Stimulated activated CD8-positive, alpha-beta memory T cell treated with anti-CD3 and anti-CD28 coated beads, Interleukin-4, amount 100 ng/mL, for 4 hours (primary cell): ENCODE data around the gene YIF1A.
"Not testable (repeated sequence)": the region's sequence is repeated elsewhere in the genome, so short reads cannot be mapped to it uniquely, and the experiment has no call there.

Experiments used
- DNase-seq, 2 donors: peaks; one replicate each; pipeline ENCODE4 v3.0.0-alpha.2; 2020; ENCODE audit warnings: low read depth in 2 of 2, low spot score in 1 of 2

Gene YIF1A

DNA sequence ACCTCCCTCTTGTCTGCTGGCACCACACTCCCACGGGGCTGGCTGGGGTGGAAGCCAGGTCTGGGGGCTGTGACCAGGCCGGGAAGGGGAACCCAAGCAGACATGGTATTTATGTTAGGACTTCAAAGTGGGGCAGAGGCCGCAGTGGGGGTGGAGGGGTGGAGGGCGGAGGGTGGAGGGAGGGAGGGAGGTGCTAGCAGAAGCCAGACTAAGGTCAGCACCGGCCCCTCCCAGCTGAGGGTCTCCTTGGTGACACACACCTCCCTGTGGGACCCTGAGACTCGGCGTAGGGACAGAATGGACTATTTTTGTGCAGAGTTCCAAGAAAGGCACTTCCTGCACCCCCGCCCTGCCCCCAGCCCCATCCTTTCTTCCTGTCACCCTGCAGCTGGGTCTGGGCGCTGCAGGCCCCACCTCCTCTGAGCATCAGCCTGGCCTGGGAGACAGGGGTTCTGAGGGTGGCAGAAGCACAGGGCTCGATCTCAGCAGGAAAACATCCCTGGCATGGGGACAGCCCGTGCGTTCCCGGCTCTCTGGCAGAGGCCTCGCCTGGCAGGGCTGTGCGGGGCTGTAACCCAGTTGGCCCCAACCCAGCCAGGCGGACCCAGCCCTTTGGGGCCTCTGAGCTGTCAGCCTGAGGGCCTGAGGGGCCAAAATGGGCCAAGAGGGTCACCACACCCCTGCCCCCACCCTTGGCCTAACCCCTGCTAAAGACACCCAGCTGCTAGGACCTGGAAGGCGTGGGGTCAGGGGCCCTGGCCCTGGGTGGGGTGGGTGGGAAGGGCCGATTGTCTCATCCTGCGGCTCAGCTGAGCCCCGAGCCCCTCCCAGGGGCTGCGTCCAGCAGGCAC is 37.5 kb upstream of the YIF1A start:
- no peak for DNase-seq

- DNase-seq, result no peak
Measured at GRCh38 chr11:66325263-66325671, 36.3 kb upstream of the YIF1A start.

DNA sequence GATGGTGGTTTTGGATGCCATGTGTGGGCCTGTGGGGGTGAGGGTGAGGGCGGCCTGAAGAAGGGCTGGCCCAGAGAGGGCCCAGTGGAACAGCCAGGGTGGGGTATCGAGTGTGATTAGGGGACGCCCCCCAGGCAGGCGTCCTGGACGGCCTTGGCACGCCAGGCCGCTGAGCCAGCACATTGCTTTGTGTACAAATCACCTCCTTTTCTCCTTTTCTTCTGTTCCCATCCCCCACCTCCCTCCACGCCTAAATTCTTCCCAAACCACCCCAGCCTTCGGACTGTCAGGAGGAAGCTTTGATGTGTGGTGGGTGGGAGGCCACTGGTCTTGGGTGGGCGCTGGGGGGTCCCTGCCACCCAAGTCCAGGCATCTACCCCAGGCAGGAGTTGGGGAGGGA is 35.7 kb upstream of the YIF1A start:
- DNase-seq, result no peak

GRCh38 chr11:66323684-66324083 is 34.7 kb upstream of the YIF1A start:
- DNase-seq, result no peak

- no peak for DNase-seq
Measured at GRCh38 chr11:66322732-66323427, 33.9 kb upstream of the YIF1A start.

- DNase-seq, result no peak
Measured at GRCh38 chr11:66321606-66322005, 32.7 kb upstream of the YIF1A start.

GRCh38 chr11:66320748-66321147 is 31.8 kb upstream of the YIF1A start:
- not testable (repeated sequence) for DNase-seq

DNA sequence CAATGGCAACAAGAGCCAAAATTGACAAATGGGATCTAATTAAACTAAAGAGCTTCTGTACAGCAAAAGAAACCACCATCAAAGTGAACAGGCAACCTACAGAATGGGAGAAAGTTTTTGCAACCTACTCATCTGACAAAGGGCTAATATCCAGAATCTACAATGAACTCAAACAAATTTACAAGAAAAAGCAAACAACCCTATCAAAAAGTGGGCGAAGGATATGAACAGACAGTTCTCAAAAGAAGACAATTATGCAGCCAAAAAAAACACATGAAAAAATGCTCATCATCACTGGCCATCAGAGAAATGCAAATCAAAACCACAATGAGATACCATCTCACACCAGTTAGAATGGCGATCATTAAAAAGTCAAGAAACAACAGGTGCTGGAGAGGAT is 31.3 kb upstream of the YIF1A start:
- not testable (repeated sequence) for DNase-seq

- no peak for DNase-seq
Measured at GRCh38 chr11:66318600-66318970, 29.6 kb upstream of the YIF1A start.

GRCh38 chr11:66317723-66318599 is 29.0 kb upstream of the YIF1A start:
- peak in 1 of 2 donors; percentile 39 for DNase-seq

DNA sequence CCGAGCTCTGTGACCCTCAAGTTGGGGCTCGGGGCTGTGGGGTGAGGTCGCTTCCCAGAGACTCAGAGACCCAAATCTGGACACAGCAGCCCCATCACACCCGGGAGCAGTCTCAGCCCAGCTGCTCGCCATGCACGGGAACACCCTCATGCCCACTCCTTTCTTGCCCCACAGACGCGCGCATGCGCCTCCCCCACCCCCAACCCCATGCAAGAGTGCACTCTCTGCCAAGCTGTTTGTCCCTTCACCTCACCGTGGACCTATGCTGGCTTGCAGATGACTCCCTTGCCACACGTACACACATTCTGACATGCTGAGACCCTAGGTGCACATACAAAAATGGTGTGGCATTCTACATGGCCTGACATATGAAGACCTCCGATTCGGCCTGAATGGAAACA is 28.4 kb upstream of the YIF1A start:
- DNase-seq, result no peak

- no peak for DNase-seq
Measured at GRCh38 chr11:66316849-66317251, 27.9 kb upstream of the YIF1A start, which contains the start of gene CD248. Gene CD248, minus strand, starts transcription at chr11:66317044. Its CDS starts 17 bp downstream, at chr11:66317027.

DNA sequence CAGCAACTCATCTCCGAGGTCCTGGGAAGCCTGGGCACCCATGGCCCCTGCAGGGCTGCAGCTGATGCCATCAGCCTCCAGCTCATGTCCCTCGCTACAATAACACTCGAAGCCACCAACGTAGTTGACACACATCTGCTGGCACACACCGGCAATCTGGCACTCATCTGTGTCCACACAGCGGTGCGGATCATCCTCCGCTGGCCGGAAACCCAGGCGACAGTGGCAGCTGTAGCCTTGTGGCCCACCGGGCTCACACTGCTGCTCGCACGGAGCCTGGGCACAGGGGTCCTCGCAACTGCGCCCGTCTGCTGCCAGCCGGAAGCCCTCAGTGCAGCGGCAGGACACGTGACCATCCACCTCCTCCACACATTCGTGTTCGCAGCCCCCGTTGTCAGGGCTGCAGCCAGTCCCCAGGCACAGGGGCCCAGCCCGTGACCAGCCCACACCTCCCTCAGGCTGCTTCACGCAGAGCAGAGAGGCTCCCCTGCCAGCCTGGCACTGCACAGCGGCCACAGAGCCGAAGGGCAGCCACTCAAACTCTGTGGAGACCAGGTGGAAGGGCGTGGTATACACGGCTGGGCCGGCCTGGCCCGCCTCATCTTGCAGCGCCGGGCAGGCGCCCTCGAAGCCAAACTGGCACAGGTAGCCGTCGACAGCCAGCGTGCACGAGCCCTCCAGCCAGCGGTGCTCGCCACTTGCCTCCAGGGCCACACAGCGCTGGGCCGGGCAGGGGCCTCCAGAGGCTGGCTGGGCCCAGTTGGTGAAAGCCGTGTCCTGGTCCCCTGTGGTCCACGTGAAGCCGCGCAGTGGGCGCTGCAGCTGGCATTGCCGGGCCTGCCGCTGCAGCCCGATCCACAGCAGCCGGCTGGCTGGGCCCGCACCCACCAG is 27.2 kb upstream of the YIF1A start:
- no peak for DNase-seq

DNA sequence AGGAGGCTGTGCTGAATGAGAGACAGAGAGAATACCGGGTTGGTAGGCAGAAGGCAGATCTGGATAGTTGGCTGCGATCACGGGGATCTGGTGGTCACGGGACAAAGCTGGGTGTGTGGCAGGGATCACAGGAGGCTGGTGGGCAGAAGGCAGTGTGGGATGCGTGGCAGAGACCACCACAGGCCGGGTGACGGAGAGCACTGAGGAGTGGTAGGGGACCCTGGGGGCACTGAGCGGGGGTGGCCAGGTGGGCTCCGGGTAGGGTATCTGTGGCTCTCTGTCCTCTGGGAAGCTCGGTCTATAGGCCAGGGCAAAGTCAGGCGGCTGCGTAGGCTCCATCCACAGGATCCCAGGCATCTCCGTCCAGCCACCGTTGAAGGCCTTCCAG is 26.5 kb upstream of the YIF1A start:
- no peak for DNase-seq

GRCh38 chr11:66314561-66315497 is 25.9 kb upstream of the YIF1A start:
- no peak for DNase-seq

DNA sequence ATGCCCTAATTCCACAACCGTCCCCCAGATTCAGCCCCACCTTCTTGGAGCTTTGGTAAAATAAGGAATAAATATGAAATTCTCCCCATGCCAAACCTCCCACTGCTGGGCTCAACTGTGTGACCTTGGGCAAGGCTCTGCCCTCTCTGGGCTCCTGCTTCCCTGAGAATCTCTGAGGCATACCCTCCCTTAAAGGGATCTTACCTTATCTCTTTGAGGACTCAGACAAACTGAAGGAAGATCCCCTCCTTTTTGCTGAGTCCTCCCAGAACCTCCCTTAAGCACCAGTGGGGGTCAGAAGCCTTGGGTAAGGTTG is 25.2 kb upstream of the YIF1A start:
- DNase-seq, result no peak

DNA sequence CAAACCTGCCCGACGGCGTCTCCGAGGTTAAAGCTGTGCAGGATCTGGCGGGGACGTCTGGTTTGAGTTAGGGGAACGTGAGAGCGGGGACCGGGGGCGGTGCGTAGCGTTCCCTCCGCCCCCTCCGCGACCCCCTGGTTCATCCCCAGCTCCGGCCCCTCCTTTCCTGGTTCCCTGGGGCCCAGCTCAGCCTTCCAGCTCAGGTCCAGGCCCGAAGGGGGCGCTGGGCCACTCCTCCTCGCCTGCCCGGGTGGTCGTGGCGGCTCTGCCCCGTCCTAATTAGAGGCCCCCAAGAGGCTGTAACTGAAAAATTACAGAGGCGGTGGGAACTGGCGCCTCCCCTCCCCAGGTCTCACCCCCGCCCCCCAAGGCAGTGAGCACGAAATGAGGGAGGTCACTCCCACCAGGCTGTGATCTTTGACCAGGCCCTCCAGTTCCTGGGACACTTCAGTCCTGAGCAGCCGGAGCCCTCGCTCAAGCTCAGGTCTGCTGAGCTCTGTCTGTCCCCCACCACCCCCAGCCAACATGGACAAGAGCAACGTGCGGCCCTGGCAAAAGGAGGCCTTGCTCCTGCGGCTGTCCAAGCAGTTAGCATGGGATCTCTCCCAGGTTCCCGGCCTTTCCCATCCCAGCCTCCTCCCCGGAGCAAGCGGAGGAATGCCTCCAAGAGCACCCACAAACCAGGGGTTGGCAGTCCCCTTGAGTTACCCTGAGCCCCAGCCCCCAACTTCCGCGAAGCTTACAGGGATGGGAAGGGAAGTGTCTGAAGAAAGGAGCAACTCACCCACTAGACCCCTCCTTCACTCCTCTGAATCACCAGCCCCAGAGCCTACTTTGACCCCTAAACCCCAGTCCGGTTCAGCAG is 24.6 kb upstream of the YIF1A start:
- DNase-seq, result no peak

GRCh38 chr11:66312549-66313320 is 23.8 kb upstream of the YIF1A start:
- DNase-seq, result peak; percentile 93 to 97
